ENCODE measurements around the gene MED7.

Gene MED7

DNA sequence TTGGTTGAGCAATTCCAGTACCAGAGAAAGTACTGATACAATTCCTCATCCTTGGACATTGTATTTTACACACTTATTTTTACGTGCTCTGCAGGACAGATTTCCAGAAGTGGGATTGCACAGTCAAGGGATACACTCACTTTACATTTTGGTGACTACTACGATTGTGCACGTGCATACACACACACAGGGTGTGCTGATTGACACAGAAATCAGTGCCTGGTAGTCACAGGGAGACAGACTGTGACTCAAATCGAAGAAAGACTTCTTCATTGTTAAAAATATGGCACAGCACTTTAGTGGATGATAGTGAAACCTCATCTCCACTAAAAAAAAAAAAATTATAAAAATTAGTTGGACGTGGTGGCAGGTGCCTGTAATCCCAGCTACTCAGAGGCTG lies 21.9 kb upstream of the MED7 start:
- in situ Hi-C loops (cut with MboI; ENCODE audit: low sequenced_read_pairs) = no loop called here

DNA sequence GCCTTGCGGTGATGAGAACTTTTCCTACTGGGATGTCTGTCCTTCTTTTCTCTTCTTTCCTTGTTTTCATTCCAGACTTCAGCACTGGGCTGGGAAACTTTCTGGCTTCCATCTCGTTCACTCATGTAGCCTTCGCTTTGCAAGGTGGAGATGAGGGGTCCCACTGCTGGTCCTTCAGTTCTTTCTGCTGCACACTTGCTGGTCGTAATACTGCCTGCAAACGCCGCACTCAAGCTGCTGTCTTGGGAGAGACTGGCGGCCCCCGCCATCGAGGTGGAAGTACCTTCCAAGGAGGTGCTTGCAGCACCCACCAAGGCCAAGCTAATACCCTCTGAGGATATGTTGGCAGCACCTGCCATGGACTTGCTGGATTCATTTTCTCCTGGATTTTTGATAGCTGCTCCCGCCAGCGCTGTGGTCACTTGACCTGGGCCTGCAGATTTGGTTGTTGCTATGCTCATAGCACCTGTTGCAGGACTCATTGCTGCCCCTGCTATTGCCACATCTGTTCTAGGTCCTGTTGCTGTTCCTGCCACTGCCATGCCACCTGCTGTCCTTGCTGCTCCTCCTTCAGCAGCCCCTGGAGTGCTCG lies 20.4 kb upstream of the MED7 start:
- in situ Hi-C loops (cut with MboI; ENCODE audit: low sequenced_read_pairs) = no loop called here

DNA sequence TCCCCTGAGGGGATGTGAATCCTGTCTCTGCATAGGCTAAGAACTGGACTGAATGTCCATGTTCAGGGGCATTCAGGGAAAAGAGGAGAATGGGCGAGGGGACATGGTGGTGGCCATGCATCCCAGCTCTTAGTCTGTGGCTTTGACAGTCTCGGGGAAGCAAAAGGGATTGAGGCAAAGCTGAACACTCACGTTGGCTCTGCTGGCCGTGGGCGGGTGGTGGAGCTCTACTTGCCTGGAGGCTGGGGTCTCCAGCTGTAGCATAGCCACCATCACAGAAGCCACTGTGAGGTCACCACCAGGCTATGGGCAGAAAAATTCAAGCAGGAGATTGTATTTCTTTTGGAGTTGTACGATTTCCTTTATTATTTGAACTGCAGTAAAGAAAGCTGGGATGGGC lies 19.3 kb upstream of the MED7 start:
- in situ Hi-C loops (cut with MboI; ENCODE audit: low sequenced_read_pairs) = no loop called here

- in situ Hi-C loops (cut with MboI; ENCODE audit: low sequenced_read_pairs) = no loop called here
Measured at GRCh38 chr5:157160001-157160400, 17.3 kb upstream of the MED7 start.

DNA sequence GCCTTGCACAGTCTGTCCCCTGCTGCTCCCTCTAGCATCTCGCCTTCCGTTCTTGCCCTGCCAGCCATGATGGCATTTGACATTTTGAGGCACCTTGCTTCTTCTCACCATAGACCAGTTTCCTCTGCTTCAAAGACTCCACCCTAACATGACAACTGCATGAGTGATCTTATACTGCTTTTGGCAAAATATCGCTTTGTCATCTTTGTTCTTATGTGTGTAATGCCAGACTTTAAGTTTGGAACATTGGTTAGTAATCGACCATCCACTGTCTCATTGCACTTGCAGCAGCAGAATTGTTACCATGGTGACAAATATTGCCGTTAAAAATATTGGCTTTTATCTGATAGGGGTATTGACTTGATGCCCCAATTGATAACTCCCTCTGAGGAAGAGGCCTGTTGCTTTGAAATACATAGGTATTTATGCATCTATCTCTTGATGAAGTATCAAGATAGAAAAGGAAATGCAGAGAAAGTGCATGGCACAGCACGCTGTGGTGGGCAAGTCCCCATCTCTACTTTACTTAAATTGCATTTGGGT lies 16.6 kb upstream of the MED7 start:
- in situ Hi-C loops (cut with MboI; ENCODE audit: low sequenced_read_pairs) = no loop called here

DNA sequence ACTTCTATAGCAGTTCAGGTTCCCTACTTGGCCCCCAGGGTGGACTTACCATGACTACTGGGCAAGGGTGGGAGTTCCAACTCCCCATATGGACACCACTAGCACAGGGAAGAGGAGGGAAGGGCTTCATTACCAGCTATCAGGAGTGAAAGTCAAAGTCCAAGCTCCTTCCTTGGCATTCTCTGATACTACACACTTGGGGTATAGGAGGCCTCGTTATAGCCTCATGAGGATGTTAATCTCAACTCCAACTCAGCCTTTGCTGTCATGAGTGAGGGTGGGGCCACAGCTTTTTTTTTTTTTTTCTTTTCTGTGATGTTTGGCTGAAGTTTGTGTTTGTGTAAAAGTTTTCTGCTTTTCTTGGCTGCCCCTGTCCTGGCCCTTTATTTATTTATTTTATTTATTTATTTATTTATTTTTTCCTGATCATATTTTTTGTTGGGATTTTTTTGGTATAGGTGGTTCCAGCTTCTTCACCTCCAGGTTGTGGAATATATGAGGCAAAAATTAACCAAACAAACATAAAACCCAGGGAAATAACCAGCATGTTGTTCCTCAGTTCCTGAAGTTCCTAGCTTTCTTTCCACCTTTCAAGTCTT lies 14.7 kb upstream of the MED7 start:
- in situ Hi-C loops (cut with MboI; ENCODE audit: low sequenced_read_pairs) = no loop called here

DNA sequence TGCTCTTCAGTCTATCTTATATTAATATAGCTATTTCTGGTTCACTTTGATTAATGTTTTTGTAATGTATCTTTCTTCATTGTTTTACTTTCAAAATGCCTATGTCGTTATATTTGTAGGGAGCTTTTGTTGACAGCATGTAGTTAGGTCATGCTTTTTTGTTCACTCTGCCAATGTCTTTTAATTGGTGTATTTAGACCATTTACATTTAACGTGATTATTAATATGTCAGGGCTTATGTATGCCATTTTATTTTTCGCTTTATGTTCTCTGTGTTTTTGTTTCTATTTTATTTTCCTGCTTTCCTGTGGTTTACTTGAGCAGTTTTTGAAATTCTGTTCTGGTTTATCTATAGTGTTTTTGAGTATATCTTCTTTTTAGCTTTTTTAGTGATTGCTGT lies 12.6 kb upstream of the MED7 start:
- in situ Hi-C loops (cut with MboI; ENCODE audit: low sequenced_read_pairs) = no loop called here

DNA sequence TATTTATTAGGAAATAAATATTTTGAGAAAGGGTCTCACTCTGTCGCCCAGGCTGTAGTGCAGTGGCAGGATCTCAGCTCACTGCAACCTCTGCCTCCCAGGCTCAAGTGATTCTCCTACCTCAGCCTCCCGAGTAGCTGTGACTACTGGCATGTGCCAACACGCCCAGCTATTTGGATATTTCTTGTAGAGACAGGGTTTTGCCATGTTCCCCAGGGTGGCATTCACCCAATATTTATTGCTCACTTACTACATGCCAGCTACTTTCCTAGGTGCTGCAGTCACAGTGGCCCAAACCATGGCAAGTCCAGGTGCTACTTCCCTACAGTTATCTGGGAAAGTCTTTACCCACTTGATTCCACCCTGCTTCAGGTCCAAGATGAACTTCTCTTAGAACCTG lies 8.3 kb upstream of the MED7 start:
- in situ Hi-C loops (cut with MboI; ENCODE audit: low sequenced_read_pairs) = no loop called here

- in situ Hi-C loops (cut with MboI; ENCODE audit: low sequenced_read_pairs) = no loop called here
Measured at GRCh38 chr5:157148734-157149615, 6.3 kb upstream of the MED7 start.

GRCh38 chr5:157143127-157143971 lies 684 bp upstream of the MED7 start:
- in situ Hi-C loops (cut with MboI; ENCODE audit: low sequenced_read_pairs) = no loop called here

GRCh38 chr5:157137691-157138090 lies 5.0 kb downstream of the MED7 start:
- in situ Hi-C loops (cut with MboI; ENCODE audit: low sequenced_read_pairs) = no loop called here

DNA sequence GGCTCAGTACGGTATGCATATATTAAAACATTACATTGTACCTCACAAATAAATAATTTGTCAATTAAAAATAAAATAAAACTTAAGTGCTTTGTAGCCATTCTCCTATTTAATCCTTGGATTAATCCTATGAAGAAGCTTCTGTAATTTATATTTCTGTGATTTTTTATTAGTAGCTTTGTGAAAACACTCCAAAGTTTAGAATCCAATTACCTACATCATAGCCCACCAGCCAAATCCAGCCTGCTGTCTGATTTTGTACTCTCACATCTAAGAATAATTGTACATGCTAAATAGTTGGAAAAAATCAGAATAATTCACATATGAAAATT lies 10.4 kb downstream of the MED7 start:
- in situ Hi-C loops (cut with MboI; ENCODE audit: low sequenced_read_pairs) = no loop called here

GRCh38 chr5:157130925-157131324 lies 11.7 kb downstream of the MED7 start:
- in situ Hi-C loops (cut with MboI; ENCODE audit: low sequenced_read_pairs) = no loop called here

GRCh38 chr5:157121709-157122108 lies 21.0 kb downstream of the MED7 start:
- in situ Hi-C loops (cut with MboI; ENCODE audit: low sequenced_read_pairs) = no loop called here

GRCh38 chr5:157120102-157120501 lies 22.6 kb downstream of the MED7 start:
- in situ Hi-C loops (cut with MboI; ENCODE audit: low sequenced_read_pairs) = no loop called here

- in situ Hi-C loops (cut with MboI; ENCODE audit: low sequenced_read_pairs) = no loop called here
Measured at GRCh38 chr5:157116483-157116954, 26.1 kb downstream of the MED7 start.

DNA sequence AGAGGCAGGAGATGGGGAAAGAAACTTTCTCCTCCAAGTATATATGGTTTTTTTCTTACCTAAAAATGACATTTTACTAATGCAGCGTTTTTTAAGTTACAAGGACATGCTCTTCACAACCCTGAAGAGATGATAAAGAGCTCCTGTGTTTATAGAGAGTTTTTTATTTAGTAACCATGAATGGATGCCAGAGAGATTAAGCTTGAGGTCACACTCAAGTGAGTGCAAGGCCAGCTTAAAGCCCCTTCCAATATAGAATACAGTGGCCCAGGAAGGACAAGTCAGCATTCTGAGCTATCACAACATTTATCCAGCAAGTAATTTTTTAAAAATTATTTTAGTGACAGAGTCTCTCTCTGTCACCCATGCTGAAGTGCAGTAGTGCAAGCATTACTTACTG lies 27.2 kb downstream of the MED7 start:
- in situ Hi-C loops (cut with MboI; ENCODE audit: low sequenced_read_pairs) = no loop called here

DNA sequence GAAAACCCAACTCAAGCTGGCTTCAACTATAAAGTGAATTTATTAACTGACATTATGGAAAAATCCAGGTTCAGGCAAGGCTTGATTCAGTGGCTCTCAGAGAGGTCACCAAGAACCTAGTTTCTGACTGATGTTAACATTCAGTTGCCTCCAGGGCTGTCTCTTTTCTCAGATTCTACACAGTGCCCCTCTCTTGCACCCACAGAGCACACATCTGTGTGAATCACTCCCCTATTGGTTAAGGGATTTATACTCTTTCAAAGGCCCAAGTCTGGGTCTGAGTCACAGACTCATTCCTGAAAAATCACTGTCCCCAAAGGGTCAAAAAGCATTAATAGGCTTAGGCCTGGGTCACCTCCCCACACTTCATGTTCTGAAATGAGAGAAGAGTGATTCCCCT lies 27.7 kb downstream of the MED7 start:
- in situ Hi-C loops (cut with MboI; ENCODE audit: low sequenced_read_pairs) = no loop called here

GRCh38 chr5:157113002-157113401 lies 29.7 kb downstream of the MED7 start:
- in situ Hi-C loops (cut with MboI; ENCODE audit: low sequenced_read_pairs) = no loop called here

DNA sequence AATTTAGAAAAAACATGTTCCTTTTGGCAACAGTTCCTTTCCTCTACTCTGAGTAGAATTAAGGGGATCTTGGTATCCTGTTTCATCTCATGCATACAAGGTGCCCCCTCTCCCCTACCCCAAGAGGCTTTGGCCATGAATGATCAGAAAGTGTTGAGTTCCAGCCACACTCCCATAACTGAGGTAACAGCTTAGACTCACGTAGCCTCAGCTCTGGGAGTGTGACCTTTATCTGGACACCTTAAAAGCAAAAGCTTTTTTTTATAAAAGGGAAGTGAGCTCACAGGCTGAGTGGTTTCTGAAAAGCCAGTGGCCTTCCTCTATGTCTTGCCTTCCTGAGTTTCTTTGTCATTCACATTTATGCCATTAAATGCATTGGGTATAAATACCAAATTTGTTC lies 32.9 kb downstream of the MED7 start:
- in situ Hi-C loops (cut with MboI; ENCODE audit: low sequenced_read_pairs) = no loop called here

- in situ Hi-C loops (cut with MboI; ENCODE audit: low sequenced_read_pairs) = no loop called here
Measured at GRCh38 chr5:157108976-157109375, 33.7 kb downstream of the MED7 start, which contains the start of gene HAVCR2. HAVCR2 (minus strand) TSS chr5:157109044; CDS start chr5:157108983, 61 bp downstream.
